Heart left ventricle (tissue), 13 donors: Measurements from ENCODE around the gene STXBP4.
A peak's percentile ranks its signal among the peaks of the same experiment; 100 is the strongest.

Experiments
- CTCF ChIP-seq, 12 donors: fragments of 200-600 bp; sonication (generic) in 4 of 12; IDR thresholded peaks; one replicate each; pipeline versions ENCODE4 v1.5.0 to v1.8.0; 2018 to 2022; ENCODE audit warnings: antibody characterized with exemption in 12 of 12, mild to moderate bottlenecking in 5 of 12
- POLR2A ChIP-seq, 2 donors: fragments of 450-650 bp; IDR thresholded peaks; one replicate each; pipeline ENCODE4 v1.6.1; 2017; ENCODE audit warnings: antibody characterized with exemption in 2 of 2, mild to moderate bottlenecking in 2 of 2, moderate library complexity in 2 of 2
- donor health status: ischemic (EF 13 %, LVEDD 7.1; RV severe dilation, severe dysfunction).
- donor health status: DM: no; HTN: yes; CAD: no.
- donor health status: DM: no; HTN: no; CAD: no.
- donor health status: ischemic (EF 25% LVEDD 6.9; RV normal size, moderate dysfunction).
- donor health status: ischemic (EF 25% LVEDD 5.7; RV mildly dilated, moderate dysfunction).
- donor health status: ischemic (EF 35%, LVEDD 5.7; RV mildly dilated, moderate dysfunction).
- donor health status: nonischemic (EF 11% LVEDD 7.7; RV severe dilation, severe dysfunction).
- donor health status: DM: yes; HTN: yes; CAD: no.
- donor health status: PGD.
- donor health status: ischemic (EF 29% LVEDD 5.4; RV normal size, mild dysfunction).
- donor health status: nonischemic (EF 23%, LVEDD 6.1; RV moderate dilation, normal function).

GRCh38 chr17:55053855-55054254, 85.3 kb downstream of the STXBP4 start:
- TF ChIP-seq CTCF (IDR thresholded peaks at IDR 0.05), result peak in 11 of 12 donors; percentile 11 to 54 (median 25)
- TF ChIP-seq POLR2A (IDR thresholded peaks at IDR 0.05), result no peak
